ENCODE results near the gene RACK1. TPM values are rescaled to one million over a fixed set of nuclear protein-coding genes. Genes with fewer than 3 reads are reported as not detected.
A peak's percentile ranks its signal among the peaks of the same experiment; 100 is the strongest.

The RACK1 gene
- total RNA-seq, 1 donor from 2014 or later: 1,656 TPM

GRCh38 chr5:181204113-181204825 lies 39.4 kb downstream of the RACK1 start:
- Mint-ChIP-seq H3K4me3 (ENCODE audit: unreplicated experiment) (peak overlapping the region; percentile 68), H3K36me3 (ENCODE audit: low read depth, unreplicated experiment) (no peaks in the 10 kb centered on the region), H3K27me3 (ENCODE audit: low read depth, unreplicated experiment) (peaks cover 44% of the 10 kb centered on the region), H3K4me1 (ENCODE audit: low read depth, unreplicated experiment) (peaks cover 14% of the 10 kb centered on the region), H3K27ac (ENCODE audit: unreplicated experiment) (no peak overlapping the region), H3K9me3 (ENCODE audit: unreplicated experiment) (peaks cover 4% of the 10 kb centered on the region)
- H3K9ac ChIP-seq (ENCODE audit: low read length): no peak overlapping the region
- peak overlapping the region; percentile 87 for H3K4me2 ChIP-seq (ENCODE audit: low read length)
- peak overlapping the region; percentile 55 for H3K4me3 ChIP-seq (ENCODE audit: insufficient read depth, low read depth, low read length)
- peaks cover 18% of the 10 kb centered on the region for H3K27me3 ChIP-seq (ENCODE audit: insufficient read depth, low read length)
- no peaks in the 10 kb centered on the region for H3K9me3 ChIP-seq (ENCODE audit: insufficient read depth, low read depth, low read length)
- FAIRE-seq (no peak), DNase-seq (ENCODE audit: low read depth) (no peak)
- H3K27ac ChIP-seq (ENCODE audit: low read depth, low read length): no peak overlapping the region
- H4K20me1 ChIP-seq (ENCODE audit: insufficient read depth, low read length): peaks cover 5% of the 10 kb centered on the region
- peaks cover 12% of the 10 kb centered on the region for H3K4me1 ChIP-seq (ENCODE audit: insufficient read depth, low read length)
- peak overlapping the region; percentile 73 for H2AFZ ChIP-seq (ENCODE audit: low read depth, low read length)
- TF ChIP-seq EZH2 (IDR thresholded peaks at IDR 0.05; ENCODE audit: insufficient read depth, low read length) (peak; percentile 24), CTCF (IDR thresholded peaks at IDR 0.05; ENCODE audit: insufficient read depth, low read depth, low read length) (no peak)
- H3K36me3 ChIP-seq (ENCODE audit: insufficient read depth, low read length): no peaks in the 10 kb centered on the region
- H3K79me2 ChIP-seq (ENCODE audit: insufficient read depth, low read length): no peaks in the 10 kb centered on the region

- TF ChIP-seq CTCF (IDR thresholded peaks at IDR 0.05; ENCODE audit: insufficient read depth, low read depth, low read length): no peak
- no peak for TF ChIP-seq EZH2 (IDR thresholded peaks at IDR 0.05; ENCODE audit: insufficient read depth, low read length)
- H3K4me2 ChIP-seq (ENCODE audit: low read length): peak overlapping the region; percentile 87
- peak overlapping the region; percentile 73 for H2AFZ ChIP-seq (ENCODE audit: low read depth, low read length)
- no peak for FAIRE-seq
- DNase-seq (ENCODE audit: low read depth): no peak
- H3K27ac Mint-ChIP-seq (ENCODE audit: unreplicated experiment): no peak overlapping the region
- peaks cover 16% of the 10 kb centered on the region for H3K4me1 Mint-ChIP-seq (ENCODE audit: low read depth, unreplicated experiment)
- H3K9ac ChIP-seq (ENCODE audit: low read length): no peak overlapping the region
- no peaks in the 10 kb centered on the region for H3K36me3 ChIP-seq (ENCODE audit: insufficient read depth, low read length)
- no peaks in the 10 kb centered on the region for H3K9me3 ChIP-seq (ENCODE audit: insufficient read depth, low read depth, low read length)
- H3K27me3 Mint-ChIP-seq (ENCODE audit: low read depth, unreplicated experiment): peaks cover 48% of the 10 kb centered on the region
- peaks cover 4% of the 10 kb centered on the region for H3K9me3 Mint-ChIP-seq (ENCODE audit: unreplicated experiment)
- no peaks in the 10 kb centered on the region for H3K36me3 Mint-ChIP-seq (ENCODE audit: low read depth, unreplicated experiment)
- peak overlapping the region; percentile 36 for H3K4me3 ChIP-seq (ENCODE audit: insufficient read depth, low read depth, low read length)
- peaks cover 12% of the 10 kb centered on the region for H3K4me1 ChIP-seq (ENCODE audit: insufficient read depth, low read length)
- peaks cover 22% of the 10 kb centered on the region for H3K27me3 ChIP-seq (ENCODE audit: insufficient read depth, low read length)
- H4K20me1 ChIP-seq (ENCODE audit: insufficient read depth, low read length): peaks cover 5% of the 10 kb centered on the region
- no peaks in the 10 kb centered on the region for H3K79me2 ChIP-seq (ENCODE audit: insufficient read depth, low read length)
- no peak overlapping the region for H3K4me3 Mint-ChIP-seq (ENCODE audit: unreplicated experiment)
- no peak overlapping the region for H3K27ac ChIP-seq (ENCODE audit: low read depth, low read length)
These were observed 40.0 kb downstream of the RACK1 start for GRCh38 chr5:181203777-181204112.

GRCh38 chr5:181203093-181203711 lies 40.5 kb downstream of the RACK1 start:
- Histone ChIP-seq H3K27ac (ENCODE audit: low read depth, low read length) (no peak overlapping the region), H4K20me1 (ENCODE audit: insufficient read depth, low read length) (peaks cover 5% of the 10 kb centered on the region), H3K79me2 (ENCODE audit: insufficient read depth, low read length) (no peaks in the 10 kb centered on the region), H3K4me1 (ENCODE audit: insufficient read depth, low read length) (peaks cover 12% of the 10 kb centered on the region), H2AFZ (ENCODE audit: low read depth, low read length) (no peak overlapping the region), H3K9ac (ENCODE audit: low read length) (no peak overlapping the region), H3K36me3 (ENCODE audit: insufficient read depth, low read length) (no peaks in the 10 kb centered on the region), H3K9me3 (ENCODE audit: insufficient read depth, low read depth, low read length) (no peaks in the 10 kb centered on the region), H3K27me3 (ENCODE audit: insufficient read depth, low read length) (peaks cover 22% of the 10 kb centered on the region), H3K4me3 (ENCODE audit: insufficient read depth, low read depth, low read length) (no peak overlapping the region), H3K4me2 (ENCODE audit: low read length) (no peak overlapping the region)
- no peak for FAIRE-seq
- no peak overlapping the region for H3K27ac Mint-ChIP-seq (ENCODE audit: unreplicated experiment)
- peaks cover 19% of the 10 kb centered on the region for H3K4me1 Mint-ChIP-seq (ENCODE audit: low read depth, unreplicated experiment)
- H3K27me3 Mint-ChIP-seq (ENCODE audit: low read depth, unreplicated experiment): peaks cover 53% of the 10 kb centered on the region
- no peaks in the 10 kb centered on the region for H3K36me3 Mint-ChIP-seq (ENCODE audit: low read depth, unreplicated experiment)
- peaks cover 4% of the 10 kb centered on the region for H3K9me3 Mint-ChIP-seq (ENCODE audit: unreplicated experiment)
- DNase-seq (ENCODE audit: low read depth): no peak
- TF ChIP-seq CTCF (IDR thresholded peaks at IDR 0.05; ENCODE audit: insufficient read depth, low read depth, low read length): no peak
- TF ChIP-seq EZH2 (IDR thresholded peaks at IDR 0.05; ENCODE audit: insufficient read depth, low read length): no peak
- peak overlapping the region; percentile 50 for H3K4me3 Mint-ChIP-seq (ENCODE audit: unreplicated experiment)

All from astrocyte (in vitro differentiated cells and primary cell).